Upper lobe of left lung (tissue), 4 donors: Measurements from ENCODE around the gene KLHL29.

Source experiments
- CTCF ChIP-seq, 6 experiments: fragments of 450-650 bp in 4 of 6; fragments of 200-600 bp in 2 of 6; sonication (generic) in 2 of 6; IDR thresholded peaks; one replicate each; pipeline ENCODE4 v1.5.1; 2016 to 2019; ENCODE audit warnings: antibody characterized with exemption in 6 of 6
- EP300 ChIP-seq, 4 donors: sonication (generic); formaldehyde crosslinking; IDR thresholded peaks; one replicate each; pipeline ENCODE4 v1.5.1; 2017; ENCODE audit warnings: antibody characterized with exemption in 4 of 4, control low read depth in 2 of 4
- POLR2A ChIP-seq, 4 donors: fragments of 450-650 bp; IDR thresholded peaks; one replicate each; pipeline ENCODE4 v1.5.1; 2016 to 2017; ENCODE audit warnings: antibody characterized with exemption in 4 of 4, mild to moderate bottlenecking in 2 of 4
- POLR2AphosphoS5 ChIP-seq, 2 donors: sonication (generic); formaldehyde crosslinking; IDR thresholded peaks; one replicate each; pipeline ENCODE4 v1.5.1; 2017; ENCODE audit warnings: antibody characterized with exemption in 2 of 2

GRCh38 chr2:23354554-23354953 lies 30.4 kb upstream of the KLHL29 start:
- TF ChIP-seq CTCF (IDR thresholded peaks at IDR 0.05): no peak
- no peak for TF ChIP-seq POLR2AphosphoS5 (IDR thresholded peaks at IDR 0.05)
- TF ChIP-seq POLR2A (IDR thresholded peaks at IDR 0.05): no peak
- no peak for TF ChIP-seq EP300 (IDR thresholded peaks at IDR 0.05)
